ENCODE results near the gene CWC27.
"Not testable (repeated sequence)": the region's sequence is repeated elsewhere in the genome, so short reads cannot be mapped to it uniquely, and the experiment has no call there.

CWC27 gene

GRCh38 chr5:64789457-64789856 lies 20.7 kb downstream of the CWC27 start:
- DNase-seq: no peak

GRCh38 chr5:64790210-64790609 lies 21.5 kb downstream of the CWC27 start:
- no peak for DNase-seq

GRCh38 chr5:64792469-64792868 lies 23.7 kb downstream of the CWC27 start:
- no peak for DNase-seq

GRCh38 chr5:64794053-64794770 lies 25.5 kb downstream of the CWC27 start:
- DNase-seq: peak; percentile 20 to 47

- no peak for DNase-seq
Measured at GRCh38 chr5:64796301-64796700, 27.6 kb downstream of the CWC27 start.

- DNase-seq: no peak
Measured at GRCh38 chr5:64800926-64801325, 32.2 kb downstream of the CWC27 start.

GRCh38 chr5:64806537-64806936 lies 37.8 kb downstream of the CWC27 start:
- DNase-seq: no peak

- no peak for DNase-seq
Measured at GRCh38 chr5:64807520-64807919, 38.8 kb downstream of the CWC27 start.

GRCh38 chr5:64811050-64811640 lies 42.4 kb downstream of the CWC27 start:
- DNase-seq: peak; percentile 51 to 79

- DNase-seq: no peak
Measured at GRCh38 chr5:64814073-64814472, 45.3 kb downstream of the CWC27 start.

GRCh38 chr5:64818245-64818644 lies 49.5 kb downstream of the CWC27 start:
- no peak for DNase-seq

GRCh38 chr5:64819345-64819744 lies 50.6 kb downstream of the CWC27 start:
- not testable (repeated sequence) for DNase-seq

GRCh38 chr5:64822320-64822719 lies 53.6 kb downstream of the CWC27 start:
- peak; percentile 53 to 60 for DNase-seq

- no peak for DNase-seq
Measured at GRCh38 chr5:64826541-64826940, 57.8 kb downstream of the CWC27 start.

GRCh38 chr5:64827703-64828102 lies 59.0 kb downstream of the CWC27 start:
- no peak for DNase-seq

- DNase-seq: not testable (repeated sequence)
Measured at GRCh38 chr5:64830650-64831049, 61.9 kb downstream of the CWC27 start.

GRCh38 chr5:64831996-64832395 lies 63.3 kb downstream of the CWC27 start:
- DNase-seq: no peak

- no peak for DNase-seq
Measured at GRCh38 chr5:64834037-64834436, 65.3 kb downstream of the CWC27 start.

- DNase-seq: no peak
Measured at GRCh38 chr5:64834611-64835010, 65.9 kb downstream of the CWC27 start.

GRCh38 chr5:64835266-64835665 lies 66.5 kb downstream of the CWC27 start:
- DNase-seq: no peak

GRCh38 chr5:64836190-64836755 lies 67.5 kb downstream of the CWC27 start:
- DNase-seq: no peak

GRCh38 chr5:64836786-64837185 lies 68.1 kb downstream of the CWC27 start:
- no peak for DNase-seq

GRCh38 chr5:64838376-64838775 lies 69.6 kb downstream of the CWC27 start:
- DNase-seq: no peak

- DNase-seq: no peak
Measured at GRCh38 chr5:64838803-64839202, 70.1 kb downstream of the CWC27 start.

Measured in inflammatory macrophage treated with lipopolysaccharide for 1 hour (primary cell).